Neural cell (in vitro differentiated cells): ENCODE data around the gene C19orf33. TPM values are rescaled to one million over a fixed set of nuclear protein-coding genes. Genes with fewer than 3 reads are reported as not detected.

Source experiments
- H2AFZ ChIP-seq: fragments of 200-600, 300-800 bp; sonication (generic), shearing (Covaris generic); 2 replicates; pipeline ENCODE4 v1.6.0; 2014; ENCODE audit warnings: low read depth, mild to moderate bottlenecking, antibody characterized with exemption, low read length, moderate library complexity
- H3F3A ChIP-seq: fragments of 200-600 bp; shearing (Covaris generic); 2 replicates; pipeline ENCODE4 v1.6.1; 2016; ENCODE audit warnings: mild to moderate bottlenecking, moderate library complexity, mixed read lengths, antibody characterized with exemption, low read length; ENCODE audit not compliant: insufficient read depth, poor library complexity, severe bottlenecking
- H3K27ac ChIP-seq: fragments of 200-600, 300-800 bp; sonication (generic), shearing (Covaris generic); 2 replicates; pipeline ENCODE4 v1.5.1; 2014; ENCODE audit warnings: mild to moderate bottlenecking, low read length, moderate library complexity
- H3K27me3 ChIP-seq: fragments of 300-800, 200-600 bp; sonication (generic), shearing (Covaris generic); 2 replicates; pipeline ENCODE4 v1.6.0; 2014; ENCODE audit warnings: mild to moderate bottlenecking, low read depth, low read length, moderate library complexity; ENCODE audit not compliant: insufficient read depth
- H3K36me3 ChIP-seq: fragments of 300-800, 200-600 bp; sonication (generic), shearing (Covaris generic); 2 replicates; pipeline ENCODE4 v1.5.1; 2014; ENCODE audit warnings: mild to moderate bottlenecking, antibody characterized with exemption, low read length, moderate library complexity; ENCODE audit not compliant: insufficient read depth
- H3K4me2 ChIP-seq: fragments of 300-800, 200-600 bp; sonication (generic), shearing (Covaris generic); 2 replicates; pipeline ENCODE4 v1.6.0; 2014; ENCODE audit warnings: mild to moderate bottlenecking, low read length
- H3K4me3 ChIP-seq: fragments of 300-800, 200-600 bp; sonication (generic), shearing (Covaris generic); 2 replicates; pipeline ENCODE4 v1.5.1; 2014; ENCODE audit warnings: mild to moderate bottlenecking, low read length, moderate library complexity
- H3K79me2 ChIP-seq: fragments of 200-600 bp; shearing (Covaris generic); replicated peaks from 2 replicates; pipeline ENCODE4 v1.6.0; 2014; ENCODE audit warnings: mild to moderate bottlenecking, low read length, moderate library complexity; ENCODE audit not compliant: insufficient read depth
- H3K9ac ChIP-seq: fragments of 300-800, 200-600 bp; sonication (generic), shearing (Covaris generic); 2 replicates; pipeline ENCODE4 v1.6.1; 2016; ENCODE audit warnings: mild to moderate bottlenecking, low read length, mixed read lengths
- H3K9me2 ChIP-seq: fragments of 200-600 bp; shearing (Covaris generic); 2 replicates; pipeline ENCODE4 v1.6.1; 2016; ENCODE audit warnings: mild to moderate bottlenecking, low read length, mixed read lengths; ENCODE audit not compliant: insufficient read depth
- H3K9me3 ChIP-seq: fragments of 200-600, 300-800 bp; sonication (generic), shearing (Covaris generic); 2 replicates; pipeline ENCODE4 v1.6.1; 2016; ENCODE audit warnings: mild to moderate bottlenecking, mixed run types, low read length, moderate library complexity, mixed read lengths
- H4K20me1 ChIP-seq: fragments of 200-600 bp; shearing (Covaris generic); 2 replicates; pipeline ENCODE4 v1.6.1; 2016; ENCODE audit warnings: mild to moderate bottlenecking, mixed run types; ENCODE audit not compliant: insufficient read depth
- EP300 ChIP-seq: fragments of 450-650 bp; conservative IDR thresholded peaks from 2 replicates; pipeline ENCODE4 v1.6.1; 2014; ENCODE audit warnings: antibody characterized with exemption, mild to moderate bottlenecking, moderate library complexity; ENCODE audit not compliant: poor library complexity, severe bottlenecking
- EZH2 ChIP-seq: fragments of 200-600, 300-800 bp; shearing (Covaris generic), sonication (generic); IDR thresholded peaks from 2 replicates; pipeline ENCODE4 v1.6.1; 2014; ENCODE audit warnings: antibody characterized with exemption, low read length, borderline replicate concordance, mild to moderate bottlenecking; ENCODE audit not compliant: insufficient read depth, poor library complexity, severe bottlenecking
- MXI1 ChIP-seq: fragments of 450-650 bp; conservative IDR thresholded peaks from 2 replicates; pipeline ENCODE4 v1.6.1; 2014; ENCODE audit warnings: antibody characterized with exemption, mild to moderate bottlenecking; ENCODE audit not compliant: poor library complexity, severe bottlenecking
- POLR2AphosphoS5 ChIP-seq: IDR thresholded peaks from 2 replicates; pipeline ENCODE4 v1.6.1; 2012
- RAD21 ChIP-seq: fragments of 450-650 bp; conservative IDR thresholded peaks from 2 replicates; pipeline ENCODE4 v1.6.1; 2014; ENCODE audit warnings: antibody characterized with exemption, mild to moderate bottlenecking, moderate library complexity
- REST ChIP-seq: IDR thresholded peaks from 2 replicates; pipeline ENCODE4 v1.6.1; 2012; ENCODE audit warnings: borderline replicate concordance
- polyA plus RNA-seq: library from polyadenylated mRNA; depleted of rRNA; stranded (reverse); fragments of >200 nt; gene quantifications from 2 replicates; pipeline ENCODE4 v1.2.3, GENCODE V29; 2014
- TF ChIP-seq, protein P1 (sequence below): fragments of 450-650 bp; IDR thresholded peaks from 2 replicates; pipeline ENCODE4 v1.5.1; 2014; ENCODE audit warnings: antibody characterized with exemption, mild to moderate bottlenecking, moderate library complexity; ENCODE audit not compliant: poor library complexity, severe bottlenecking

Gene C19orf33
- polyA plus RNA-seq, 1 donor from 2014 or later, result not detected

GRCh38 chr19:38270587-38271167 lies 33.4 kb upstream of the C19orf33 start:
- Histone ChIP-seq H3K4me3 (no peak overlapping the region), H2AFZ (no peak overlapping the region), H4K20me1 (no peaks in the 10 kb centered on the region), H3K36me3 (no peaks in the 10 kb centered on the region), H3K9me3 (no peaks in the 10 kb centered on the region), H3K9me2 (no peaks in the 10 kb centered on the region), H3K9ac (no peak overlapping the region), H3K4me2 (no peak overlapping the region), H3F3A (no peaks in the 10 kb centered on the region), H3K79me2 (no peaks in the 10 kb centered on the region), H3K27me3 (no peaks in the 10 kb centered on the region), H3K27ac (no peak overlapping the region)
- TF ChIP-seq EP300, result no peak
- TF ChIP-seq, protein P1, sequence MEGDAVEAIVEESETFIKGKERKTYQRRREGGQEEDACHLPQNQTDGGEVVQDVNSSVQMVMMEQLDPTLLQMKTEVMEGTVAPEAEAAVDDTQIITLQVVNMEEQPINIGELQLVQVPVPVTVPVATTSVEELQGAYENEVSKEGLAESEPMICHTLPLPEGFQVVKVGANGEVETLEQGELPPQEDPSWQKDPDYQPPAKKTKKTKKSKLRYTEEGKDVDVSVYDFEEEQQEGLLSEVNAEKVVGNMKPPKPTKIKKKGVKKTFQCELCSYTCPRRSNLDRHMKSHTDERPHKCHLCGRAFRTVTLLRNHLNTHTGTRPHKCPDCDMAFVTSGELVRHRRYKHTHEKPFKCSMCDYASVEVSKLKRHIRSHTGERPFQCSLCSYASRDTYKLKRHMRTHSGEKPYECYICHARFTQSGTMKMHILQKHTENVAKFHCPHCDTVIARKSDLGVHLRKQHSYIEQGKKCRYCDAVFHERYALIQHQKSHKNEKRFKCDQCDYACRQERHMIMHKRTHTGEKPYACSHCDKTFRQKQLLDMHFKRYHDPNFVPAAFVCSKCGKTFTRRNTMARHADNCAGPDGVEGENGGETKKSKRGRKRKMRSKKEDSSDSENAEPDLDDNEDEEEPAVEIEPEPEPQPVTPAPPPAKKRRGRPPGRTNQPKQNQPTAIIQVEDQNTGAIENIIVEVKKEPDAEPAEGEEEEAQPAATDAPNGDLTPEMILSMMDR, result no peak
- TF ChIP-seq REST, result no peak
- no peak for TF ChIP-seq POLR2AphosphoS5
- no peak for TF ChIP-seq MXI1

- H3K9ac ChIP-seq, result no peak overlapping the region
- no peaks in the 10 kb centered on the region for H4K20me1 ChIP-seq
- no peak for TF ChIP-seq REST
- TF ChIP-seq POLR2AphosphoS5, result no peak
- TF ChIP-seq EZH2, result no peak
- TF ChIP-seq, protein P1, result no peak
- TF ChIP-seq RAD21, result no peak
- H3K36me3 ChIP-seq, result no peaks in the 10 kb centered on the region
- no peaks in the 10 kb centered on the region for H3K79me2 ChIP-seq
- no peaks in the 10 kb centered on the region for H3K9me3 ChIP-seq
- no peaks in the 10 kb centered on the region for H3K27me3 ChIP-seq
- no peak overlapping the region for H3K27ac ChIP-seq
- H3K4me2 ChIP-seq, result no peak overlapping the region
- H3K4me3 ChIP-seq, result no peak overlapping the region
- no peaks in the 10 kb centered on the region for H3K9me2 ChIP-seq
- H3F3A ChIP-seq, result no peaks in the 10 kb centered on the region
- H2AFZ ChIP-seq, result no peak overlapping the region
Observed at GRCh38 chr19:38273499-38273898, 30.6 kb upstream of the C19orf33 start.
